ENCODE data around the gene ZSWIM3. TPM values are rescaled to one million over a fixed set of nuclear protein-coding genes. Genes with fewer than 3 reads are reported as not detected.

The ZSWIM3 gene
- total RNA-seq, 1 donor from 2014 or later, result 3.7 TPM

- Histone ChIP-seq H3K36me3 (ENCODE audit: control insufficient read depth, insufficient read depth, low read length) (peaks cover 6% of the 10 kb centered on the region), H3K27me3 (ENCODE audit: control insufficient read depth, insufficient read depth, low read length) (no peaks in the 10 kb centered on the region), H3K4me3 (ENCODE audit: low read depth, low read length) (no peak overlapping the region)
- DNase-seq (ENCODE audit: low read depth) (no peak), FAIRE-seq (no peak)
- TF ChIP-seq CTCF (IDR thresholded peaks at IDR 0.05; ENCODE audit: insufficient read depth, low read length, severe bottlenecking), result no peak
Observed at GRCh38 chr20:45814314-45814713, 43.1 kb upstream of the ZSWIM3 start.

GRCh38 chr20:45816951-45817350 lies 40.5 kb upstream of the ZSWIM3 start:
- FAIRE-seq, result no peak

GRCh38 chr20:45817376-45818194 lies 39.8 kb upstream of the ZSWIM3 start:
- TF ChIP-seq CTCF (IDR thresholded peaks at IDR 0.05; ENCODE audit: insufficient read depth, low read length, severe bottlenecking), result no peak
- Histone ChIP-seq H3K27me3 (ENCODE audit: control insufficient read depth, insufficient read depth, low read length) (no peaks in the 10 kb centered on the region), H3K36me3 (ENCODE audit: control insufficient read depth, insufficient read depth, low read length) (no peaks in the 10 kb centered on the region), H3K4me3 (ENCODE audit: low read depth, low read length) (no peak overlapping the region)
- no peak for FAIRE-seq
- peak; percentile 73 for DNase-seq (ENCODE audit: low read depth)

More at GRCh38 chr20:45816951-45817350, 40.5 kb upstream of the ZSWIM3 start:
- TF ChIP-seq CTCF (IDR thresholded peaks at IDR 0.05; ENCODE audit: insufficient read depth, low read length, severe bottlenecking), result no peak
- Histone ChIP-seq H3K36me3 (ENCODE audit: control insufficient read depth, insufficient read depth, low read length) (no peaks in the 10 kb centered on the region), H3K4me3 (ENCODE audit: low read depth, low read length) (no peak overlapping the region), H3K27me3 (ENCODE audit: control insufficient read depth, insufficient read depth, low read length) (no peaks in the 10 kb centered on the region)
- no peak for DNase-seq (ENCODE audit: low read depth)

GRCh38 chr20:45818239-45818638 lies 39.2 kb upstream of the ZSWIM3 start:
- FAIRE-seq (no peak), DNase-seq (ENCODE audit: low read depth) (no peak)
- no peak overlapping the region for H3K4me3 ChIP-seq (ENCODE audit: low read depth, low read length)
- no peak for TF ChIP-seq CTCF (IDR thresholded peaks at IDR 0.05; ENCODE audit: insufficient read depth, low read length, severe bottlenecking)
- no peaks in the 10 kb centered on the region for H3K27me3 ChIP-seq (ENCODE audit: control insufficient read depth, insufficient read depth, low read length)
- H3K36me3 ChIP-seq (ENCODE audit: control insufficient read depth, insufficient read depth, low read length), result no peaks in the 10 kb centered on the region

GRCh38 chr20:45819466-45819865 lies 37.9 kb upstream of the ZSWIM3 start:
- DNase-seq (ENCODE audit: low read depth), result no peak
- FAIRE-seq, result no peak
- H3K4me3 ChIP-seq (ENCODE audit: low read depth, low read length), result no peak overlapping the region
- no peak for TF ChIP-seq CTCF (IDR thresholded peaks at IDR 0.05; ENCODE audit: insufficient read depth, low read length, severe bottlenecking)
- H3K27me3 ChIP-seq (ENCODE audit: control insufficient read depth, insufficient read depth, low read length), result peaks cover 5% of the 10 kb centered on the region
- H3K36me3 ChIP-seq (ENCODE audit: control insufficient read depth, insufficient read depth, low read length), result no peaks in the 10 kb centered on the region

GRCh38 chr20:45821947-45822346 lies 35.5 kb upstream of the ZSWIM3 start:
- TF ChIP-seq CTCF (IDR thresholded peaks at IDR 0.05; ENCODE audit: insufficient read depth, low read length, severe bottlenecking), result no peak
- no peak for DNase-seq (ENCODE audit: low read depth)
- H3K4me3 ChIP-seq (ENCODE audit: low read depth, low read length), result no peak overlapping the region
- no peaks in the 10 kb centered on the region for H3K36me3 ChIP-seq (ENCODE audit: control insufficient read depth, insufficient read depth, low read length)
- H3K27me3 ChIP-seq (ENCODE audit: control insufficient read depth, insufficient read depth, low read length), result peaks cover 5% of the 10 kb centered on the region
- no peak for FAIRE-seq
